MG63 (cell line): Measurements from ENCODE around the gene ERN1. TPM values are rescaled to one million over a fixed set of nuclear protein-coding genes. Genes with fewer than 3 reads are reported as not detected.
A peak's percentile ranks its signal among the peaks of the same experiment; 100 is the strongest.
"Not testable (repeated sequence)": the region's sequence is repeated elsewhere in the genome, so short reads cannot be mapped to it uniquely, and the experiment has no call there.

Experiments
- DNase-seq: peaks from one replicate; pipeline ENCODE4 v3.0.0-alpha.2; 2020
- H3K27me3 ChIP-seq: fragments of 250-450 bp; sonication (Bioruptor Pico); 2 replicates; pipeline ENCODE4 v1.5.1; 2020; ENCODE audit warnings: mild to moderate bottlenecking, moderate library complexity
- H3K36me3 ChIP-seq: fragments of 250-450 bp; sonication (Bioruptor Pico); 2 replicates; pipeline ENCODE4 v1.5.1; 2020; ENCODE audit warnings: mild to moderate bottlenecking, moderate library complexity
- H3K4me3 ChIP-seq: fragments of 250-450 bp; sonication (Bioruptor Pico); 2 replicates; pipeline ENCODE4 v1.5.1; 2020; ENCODE audit warnings: mild to moderate bottlenecking, moderate library complexity
- H3K9me3 ChIP-seq: fragments of 250-450 bp; sonication (Bioruptor Pico); 2 replicates; pipeline ENCODE4 v1.5.1; 2020; ENCODE audit warnings: mild to moderate bottlenecking, moderate library complexity
- total RNA-seq: library from RNA; depleted of rRNA; stranded (reverse); fragments of >200 nt; shearing (Covaris generic); gene quantifications from 2 replicates; pipeline ENCODE4 v1.2.3, GENCODE V29; 2014; ENCODE audit warnings: low replicate concordance

Gene ERN1
- total RNA-seq, 1 experiment from 2014 or later, result 3.0 TPM

DNA sequence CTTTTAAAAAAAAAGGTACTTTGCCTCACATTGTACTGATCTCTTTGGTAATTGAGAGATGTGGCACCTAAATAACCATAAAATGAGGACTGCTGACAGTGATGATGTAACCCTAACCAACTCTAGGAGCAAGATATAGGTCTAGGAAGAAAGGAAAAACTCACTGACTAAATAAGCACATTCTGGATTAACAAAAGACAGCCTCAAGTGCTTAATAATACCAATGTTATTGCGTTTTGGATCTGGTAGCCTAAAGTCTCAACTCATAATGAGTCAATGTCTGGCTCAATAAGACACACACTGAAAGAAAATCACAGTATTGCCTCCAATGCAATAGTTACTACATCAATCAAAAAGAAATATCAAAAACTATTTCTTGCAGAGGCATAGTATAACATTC, 3.0 kb downstream of the ERN1 start:
- Histone ChIP-seq H3K4me3 (no peak overlapping the region), H3K9me3 (no peaks in the 10 kb centered on the region), H3K27me3 (no peaks in the 10 kb centered on the region), H3K36me3 (no peaks in the 10 kb centered on the region)
- no peak for DNase-seq

DNA sequence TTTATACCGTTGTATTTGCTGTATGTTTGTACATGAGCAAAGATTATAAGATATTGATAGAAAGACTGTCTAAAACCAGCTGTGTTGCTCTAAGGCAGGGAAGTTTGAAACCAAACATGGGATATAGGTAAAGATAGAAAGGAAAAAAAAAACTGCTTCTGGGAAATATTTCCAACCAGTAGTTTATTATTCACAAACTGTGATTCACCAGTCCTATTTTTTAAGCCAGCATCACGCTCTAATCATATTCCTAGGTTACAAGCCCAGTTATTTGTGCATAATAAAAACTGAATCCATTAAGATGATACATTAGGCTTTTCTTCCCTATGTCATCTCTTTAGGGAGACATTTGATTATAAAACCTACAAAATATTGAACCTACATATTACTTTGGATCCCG, 4.0 kb downstream of the ERN1 start:
- Histone ChIP-seq H3K36me3 (no peaks in the 10 kb centered on the region), H3K9me3 (no peaks in the 10 kb centered on the region), H3K4me3 (no peak overlapping the region), H3K27me3 (no peaks in the 10 kb centered on the region)
- no peak for DNase-seq

DNA sequence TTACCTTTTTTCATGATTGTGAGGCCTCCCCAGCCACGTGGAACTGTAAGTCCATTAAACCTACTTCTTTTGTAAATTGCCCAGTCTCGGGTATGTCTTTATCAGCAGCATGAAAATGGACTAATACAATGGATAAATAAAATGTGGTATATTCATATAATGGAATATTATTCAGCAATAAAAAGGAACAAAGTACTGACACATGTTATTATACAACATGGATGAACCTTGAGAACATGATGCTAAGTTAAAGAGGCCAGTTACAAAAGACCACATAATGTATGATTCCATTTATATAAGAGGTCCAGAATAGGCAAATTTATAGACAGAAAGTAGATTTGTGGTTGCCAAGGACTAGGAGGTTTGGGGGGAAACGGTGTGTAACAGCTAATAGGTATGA, 5.3 kb downstream of the ERN1 start:
- H3K4me3 ChIP-seq, result no peak overlapping the region
- no peaks in the 10 kb centered on the region for H3K36me3 ChIP-seq
- H3K9me3 ChIP-seq, result no peaks in the 10 kb centered on the region
- DNase-seq, result no peak
- no peaks in the 10 kb centered on the region for H3K27me3 ChIP-seq

DNA sequence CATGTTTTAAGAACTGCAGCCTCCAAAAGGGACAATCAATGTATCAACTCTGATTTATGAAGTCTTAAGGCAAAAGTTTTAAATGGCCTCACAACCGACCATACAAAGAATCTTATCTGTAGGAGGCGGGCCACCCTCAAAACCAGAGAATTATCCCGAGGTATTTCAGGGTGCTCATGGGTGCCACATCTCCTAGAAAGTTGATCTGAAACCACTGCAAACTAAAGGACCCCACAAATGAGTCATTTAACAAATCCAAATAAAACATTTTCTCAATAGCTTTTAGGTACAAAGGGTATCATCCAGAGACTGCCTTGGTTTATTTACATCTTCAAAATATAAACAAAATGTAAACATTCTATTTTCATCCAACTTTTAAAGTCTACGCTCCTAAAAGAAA, 6.8 kb downstream of the ERN1 start:
- DNase-seq, result no peak
- Histone ChIP-seq H3K4me3 (no peak overlapping the region), H3K36me3 (no peaks in the 10 kb centered on the region), H3K9me3 (no peaks in the 10 kb centered on the region), H3K27me3 (no peaks in the 10 kb centered on the region)

DNA sequence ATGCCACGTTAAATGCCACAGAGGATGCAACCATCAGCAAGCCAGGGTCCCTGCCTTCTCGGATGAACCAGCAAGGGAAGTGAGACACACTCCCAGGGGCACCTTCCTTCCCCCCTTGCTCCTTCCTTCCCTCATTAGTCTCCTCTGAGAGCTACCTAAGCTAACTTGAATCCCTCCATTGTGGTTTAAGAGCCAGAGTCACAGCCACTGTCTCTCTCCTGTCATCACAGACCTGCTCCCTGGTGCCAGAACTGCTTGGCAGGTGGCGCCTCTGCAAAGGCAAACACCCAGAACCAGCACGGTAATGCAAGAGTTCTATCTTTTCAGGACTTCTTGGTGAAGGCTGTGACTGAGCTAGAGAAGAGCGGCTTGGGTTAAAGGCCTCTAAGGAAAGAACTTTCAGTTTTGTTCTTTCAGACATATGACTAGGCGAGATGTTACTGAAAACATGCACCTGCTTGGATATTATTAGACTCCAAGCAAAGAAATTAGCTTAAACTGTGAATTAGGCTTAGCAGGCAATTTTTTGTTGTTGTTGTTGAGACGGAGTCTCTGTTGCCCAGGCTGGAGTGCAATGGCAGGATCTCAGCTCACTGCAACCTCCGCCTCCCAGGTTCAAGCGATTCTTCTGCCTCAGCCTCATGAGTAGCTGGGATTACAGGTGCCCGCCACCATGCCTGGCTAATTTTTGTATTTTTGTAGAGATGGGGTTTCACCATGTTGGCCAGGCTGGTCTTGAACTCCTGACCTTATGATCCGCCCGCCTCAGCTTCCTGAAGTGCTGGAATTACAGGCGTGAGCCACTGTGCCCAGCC, 8.8 kb downstream of the ERN1 start:
- not testable (repeated sequence) for H3K27me3 ChIP-seq, DNase-seq

DNA sequence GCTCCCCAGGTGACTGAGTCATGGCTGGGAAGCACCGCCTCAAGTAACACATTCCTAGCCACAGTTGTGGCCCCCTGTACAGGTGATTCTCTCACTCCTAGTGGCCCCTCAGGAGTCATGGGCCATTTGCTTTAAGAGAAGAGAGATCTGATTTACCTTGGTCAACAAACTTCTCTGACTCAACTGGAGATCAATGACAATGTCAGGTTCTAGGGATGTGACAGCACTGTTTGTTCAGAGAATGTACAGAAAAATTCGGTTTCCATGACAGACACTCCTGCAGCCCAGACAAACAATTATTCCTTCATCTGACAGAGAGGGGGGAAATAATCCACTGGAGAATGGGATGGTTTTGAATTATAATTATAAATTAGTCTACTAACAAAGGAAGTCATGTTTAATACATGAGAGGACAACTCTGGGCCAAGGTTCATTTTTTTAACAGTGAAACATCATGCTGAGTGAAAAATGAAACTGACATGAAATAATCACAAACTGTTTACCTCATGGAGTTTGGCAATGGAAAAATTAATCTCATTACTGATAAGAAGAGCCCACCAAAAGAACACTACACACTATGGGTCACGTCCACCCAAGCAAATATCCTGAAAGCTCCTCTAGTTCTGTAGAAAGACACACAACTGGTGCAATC, 9.7 kb downstream of the ERN1 start:
- no peaks in the 10 kb centered on the region for H3K36me3 ChIP-seq
- H3K27me3 ChIP-seq, result no peaks in the 10 kb centered on the region
- no peak for DNase-seq
- no peaks in the 10 kb centered on the region for H3K9me3 ChIP-seq
- H3K4me3 ChIP-seq, result no peak overlapping the region

More for the DNA sequence above, 8.8 kb downstream of the ERN1 start:
- H3K9me3 ChIP-seq, H3K36me3 ChIP-seq, H3K4me3 ChIP-seq: not testable (repeated sequence)

DNA sequence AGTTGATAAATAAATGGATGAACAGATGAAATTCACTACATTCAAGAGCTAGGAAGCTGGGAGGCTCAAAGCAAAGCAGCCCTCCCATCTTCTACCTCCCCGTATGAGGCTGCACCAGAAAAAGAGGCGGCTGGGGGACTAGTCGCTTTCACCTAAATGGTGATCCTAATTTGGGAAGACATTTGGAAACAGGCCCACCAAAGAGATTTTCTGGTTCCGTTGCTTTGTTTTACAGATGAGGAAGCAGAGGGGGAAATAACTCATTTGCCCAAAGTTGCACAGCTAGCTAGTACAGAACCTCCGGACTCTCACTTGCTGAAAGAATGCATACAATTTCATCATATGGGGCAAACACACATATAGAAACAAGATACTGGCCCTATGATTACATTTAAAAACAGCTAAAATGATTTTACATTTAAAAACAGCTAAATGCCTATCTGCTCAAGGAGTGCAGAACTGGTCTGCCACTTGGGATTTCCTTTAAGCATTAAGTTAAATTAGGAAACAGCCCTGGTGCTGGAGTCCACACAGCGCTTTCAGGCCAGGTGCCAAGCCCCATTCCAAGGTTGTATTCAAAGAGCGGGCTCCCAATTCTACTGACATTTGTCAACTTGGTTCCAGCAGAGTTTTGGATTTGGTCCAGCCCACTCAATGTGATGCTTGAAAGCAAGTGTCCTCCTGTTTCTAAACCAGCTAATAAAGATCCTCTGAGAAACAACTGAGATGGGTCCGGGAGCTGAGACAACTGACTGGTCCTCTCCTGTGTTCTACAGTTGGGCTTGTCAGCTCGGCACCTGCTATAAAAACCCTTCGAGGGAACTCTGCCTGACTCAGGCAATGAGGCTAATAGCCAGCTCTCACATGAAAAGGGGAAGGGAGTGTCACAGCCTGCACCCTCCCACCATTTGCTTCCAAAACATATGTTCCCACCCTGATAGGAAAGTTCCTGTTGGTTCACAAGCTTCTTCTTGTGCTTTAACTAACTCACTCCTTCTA, 11.7 kb downstream of the ERN1 start:
- Histone ChIP-seq H3K27me3 (no peaks in the 10 kb centered on the region), H3K36me3 (no peaks in the 10 kb centered on the region), H3K4me3 (no peak overlapping the region), H3K9me3 (no peaks in the 10 kb centered on the region; the same call in 1 of the 2 replicates)
- DNase-seq, result no peak

DNA sequence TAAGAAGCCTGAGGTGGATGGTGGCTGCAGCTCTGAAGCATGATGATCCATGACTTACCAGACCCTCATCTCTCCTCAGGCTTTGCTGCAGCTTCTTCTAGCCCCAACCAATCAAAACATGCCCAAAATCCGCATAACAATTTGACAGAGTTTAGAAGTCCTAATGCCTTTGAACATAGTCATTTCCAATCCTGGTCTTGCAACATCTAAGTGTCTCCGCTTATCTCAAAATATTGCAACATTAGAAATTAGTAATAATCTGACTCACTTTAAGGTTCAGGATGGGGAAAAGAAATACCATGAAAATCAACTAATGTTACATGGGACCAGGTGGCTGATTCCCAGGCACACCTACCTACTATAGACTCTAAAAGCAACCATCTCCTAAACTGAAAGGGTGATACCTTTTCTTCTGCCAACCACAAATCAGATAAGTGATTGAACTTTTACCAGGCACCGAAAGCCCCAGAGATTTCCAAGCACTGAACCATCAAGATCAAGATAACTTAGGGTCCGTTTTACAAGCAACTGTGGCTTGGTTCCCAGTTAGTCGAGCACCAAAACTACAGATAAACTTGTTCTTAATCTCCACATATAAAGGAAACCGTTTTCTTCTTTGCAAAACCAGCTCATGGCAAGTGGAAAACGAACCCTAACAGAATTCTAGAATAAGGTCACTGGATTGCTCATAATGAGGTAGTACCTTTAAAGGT, 14.0 kb downstream of the ERN1 start:
- Histone ChIP-seq H3K4me3 (no peak overlapping the region), H3K36me3 (no peaks in the 10 kb centered on the region; the same call in 1 of the 2 replicates), H3K27me3 (no peaks in the 10 kb centered on the region), H3K9me3 (no peaks in the 10 kb centered on the region; the same call in 1 of the 2 replicates)
- DNase-seq, result no peak

DNA sequence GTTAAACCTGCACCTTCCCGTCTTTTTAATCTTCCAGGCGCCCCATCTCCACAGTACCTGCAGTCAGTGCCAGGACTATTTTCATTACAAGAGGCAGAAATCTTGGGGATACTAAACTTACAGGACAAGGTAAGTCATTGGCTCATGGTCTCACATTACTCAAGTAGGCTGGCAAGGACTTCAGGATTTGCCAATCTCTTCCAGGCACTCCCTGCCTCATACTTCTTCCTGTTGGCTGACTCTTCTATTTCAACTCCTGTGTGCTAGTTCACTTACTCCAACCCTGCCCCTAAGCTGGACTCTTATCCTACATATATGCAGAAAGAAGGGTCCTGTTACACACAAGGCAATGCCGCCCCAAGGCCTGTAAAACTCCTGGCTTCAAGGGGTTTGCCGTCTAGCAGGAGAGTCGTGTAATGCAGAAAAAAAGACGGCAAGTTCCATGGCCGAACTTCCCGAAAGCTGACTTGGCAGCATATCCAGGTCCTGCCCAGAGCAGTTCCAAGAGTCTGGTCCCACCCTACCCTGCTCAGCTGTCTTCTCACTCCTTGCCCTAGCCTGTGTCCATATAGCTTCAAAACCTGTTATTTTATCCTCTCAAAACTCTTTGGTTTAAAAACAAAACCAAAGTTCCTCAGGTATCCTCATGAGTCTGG, 14.8 kb downstream of the ERN1 start:
- DNase-seq, result peak; percentile 43
- Histone ChIP-seq H3K4me3 (no peak overlapping the region), H3K27me3 (no peaks in the 10 kb centered on the region), H3K36me3 (no peaks in the 10 kb centered on the region; the same call in 1 of the 2 replicates), H3K9me3 (no peaks in the 10 kb centered on the region; the same call in 1 of the 2 replicates)

DNA sequence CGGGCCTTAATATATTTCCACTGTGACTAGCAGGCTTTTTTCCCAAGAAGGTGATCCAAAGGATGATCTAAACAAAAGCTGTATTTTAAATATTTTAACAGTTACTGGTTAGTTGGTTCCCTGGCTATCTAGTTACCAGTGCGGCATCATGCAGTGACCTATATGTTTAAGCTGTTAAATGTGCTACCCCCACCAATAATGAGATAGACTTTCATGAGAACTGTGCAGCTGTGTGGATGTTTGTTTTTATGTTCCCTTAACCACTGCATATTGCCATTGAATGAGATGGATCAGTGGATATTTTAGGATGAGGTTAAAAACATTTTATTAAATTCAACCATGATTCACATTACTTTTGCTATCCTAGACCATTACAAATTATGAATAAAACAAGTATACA, 16.9 kb downstream of the ERN1 start:
- no peak for DNase-seq
- no peaks in the 10 kb centered on the region; the same call in 1 of the 2 replicates for H3K9me3 ChIP-seq
- no peaks in the 10 kb centered on the region for H3K27me3 ChIP-seq
- H3K4me3 ChIP-seq, result no peak overlapping the region
- H3K36me3 ChIP-seq, result no peaks in the 10 kb centered on the region; the same call in 1 of the 2 replicates

DNA sequence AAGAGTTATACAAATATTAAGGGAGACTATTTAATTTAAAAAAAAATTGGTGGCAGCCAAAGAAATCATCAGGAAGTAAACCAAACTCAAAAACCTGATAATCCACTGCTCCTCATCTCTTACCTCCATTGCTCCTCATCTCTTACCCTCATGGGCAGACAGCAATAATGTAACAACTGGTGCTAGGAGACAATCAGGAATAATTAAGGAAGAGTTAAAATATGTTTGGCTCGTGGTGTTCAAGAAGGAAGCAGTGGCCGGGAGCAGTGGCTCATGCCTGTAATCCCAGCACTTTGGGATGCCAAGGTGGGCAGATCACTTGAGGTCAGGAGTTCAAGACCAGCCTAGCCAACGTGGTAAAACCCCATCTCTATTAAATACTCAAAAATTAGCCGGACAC, 18.1 kb downstream of the ERN1 start:
- no peaks in the 10 kb centered on the region; the same call in 1 of the 2 replicates for H3K9me3 ChIP-seq
- no peaks in the 10 kb centered on the region for H3K27me3 ChIP-seq
- H3K36me3 ChIP-seq, result no peaks in the 10 kb centered on the region; the same call in 1 of the 2 replicates
- H3K4me3 ChIP-seq, result no peak overlapping the region
- DNase-seq, result no peak

DNA sequence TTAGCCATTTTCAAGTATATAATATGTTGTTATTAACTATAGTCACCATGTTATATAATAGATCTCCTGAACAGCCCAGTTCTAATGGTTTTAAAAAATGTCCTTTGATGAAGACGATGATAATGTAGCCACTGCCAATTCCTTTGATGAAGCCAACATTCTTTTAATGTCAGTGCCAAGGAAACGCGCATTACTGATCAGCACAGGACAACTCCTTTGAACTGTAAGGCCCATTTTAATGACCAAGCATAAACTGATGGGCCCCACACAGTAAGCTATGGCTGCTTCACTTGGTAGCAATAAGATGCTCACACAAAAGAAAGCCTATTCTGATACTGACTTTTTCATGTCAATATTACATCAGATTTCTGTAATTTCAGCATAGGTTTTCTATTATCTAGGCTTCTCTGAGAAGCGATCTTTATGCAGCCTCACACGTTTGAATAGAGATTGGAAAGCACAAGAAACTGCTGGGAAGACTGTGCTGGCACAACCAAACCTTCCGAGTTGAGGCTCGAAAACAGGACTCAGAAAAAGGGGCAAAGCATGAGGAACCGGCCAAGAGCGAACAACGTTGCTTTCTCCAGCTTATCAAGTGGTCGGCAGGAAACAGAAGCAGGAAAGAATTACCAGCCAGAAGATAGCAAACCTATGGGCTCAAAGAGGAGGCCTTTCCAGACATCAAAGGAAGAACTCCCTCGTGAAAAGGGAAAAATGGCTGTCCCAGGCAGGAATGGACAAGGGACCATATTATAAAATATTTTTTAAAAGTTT, 19.4 kb downstream of the ERN1 start:
- Histone ChIP-seq H3K36me3 (no peaks in the 10 kb centered on the region; the same call in 1 of the 2 replicates), H3K4me3 (no peak overlapping the region), H3K9me3 (no peaks in the 10 kb centered on the region; the same call in 1 of the 2 replicates), H3K27me3 (no peaks in the 10 kb centered on the region)
- DNase-seq, result no peak

DNA sequence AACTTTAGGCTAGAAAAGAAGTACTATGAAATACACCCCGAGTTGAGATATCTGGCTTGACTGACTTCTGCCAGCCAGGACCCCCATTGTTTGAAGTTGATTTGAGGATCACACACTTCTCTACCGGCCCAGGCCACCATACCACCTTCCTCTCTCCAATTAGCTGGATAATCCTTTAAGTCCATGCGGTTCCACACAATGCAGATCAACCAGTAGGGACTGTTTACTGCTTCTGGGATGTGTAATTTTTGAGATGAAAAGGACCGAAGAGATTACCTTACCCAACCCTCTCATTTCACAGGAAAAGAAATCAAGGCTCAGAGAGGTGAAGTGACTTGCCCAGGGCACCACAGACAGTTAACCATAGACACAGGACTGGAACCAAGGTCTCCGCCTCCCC, 20.5 kb downstream of the ERN1 start:
- H3K9me3 ChIP-seq, result no peaks in the 10 kb centered on the region; the same call in 1 of the 2 replicates
- H3K36me3 ChIP-seq, result no peaks in the 10 kb centered on the region; the same call in 1 of the 2 replicates
- DNase-seq, result no peak
- H3K4me3 ChIP-seq, result no peak overlapping the region
- no peaks in the 10 kb centered on the region for H3K27me3 ChIP-seq

DNA sequence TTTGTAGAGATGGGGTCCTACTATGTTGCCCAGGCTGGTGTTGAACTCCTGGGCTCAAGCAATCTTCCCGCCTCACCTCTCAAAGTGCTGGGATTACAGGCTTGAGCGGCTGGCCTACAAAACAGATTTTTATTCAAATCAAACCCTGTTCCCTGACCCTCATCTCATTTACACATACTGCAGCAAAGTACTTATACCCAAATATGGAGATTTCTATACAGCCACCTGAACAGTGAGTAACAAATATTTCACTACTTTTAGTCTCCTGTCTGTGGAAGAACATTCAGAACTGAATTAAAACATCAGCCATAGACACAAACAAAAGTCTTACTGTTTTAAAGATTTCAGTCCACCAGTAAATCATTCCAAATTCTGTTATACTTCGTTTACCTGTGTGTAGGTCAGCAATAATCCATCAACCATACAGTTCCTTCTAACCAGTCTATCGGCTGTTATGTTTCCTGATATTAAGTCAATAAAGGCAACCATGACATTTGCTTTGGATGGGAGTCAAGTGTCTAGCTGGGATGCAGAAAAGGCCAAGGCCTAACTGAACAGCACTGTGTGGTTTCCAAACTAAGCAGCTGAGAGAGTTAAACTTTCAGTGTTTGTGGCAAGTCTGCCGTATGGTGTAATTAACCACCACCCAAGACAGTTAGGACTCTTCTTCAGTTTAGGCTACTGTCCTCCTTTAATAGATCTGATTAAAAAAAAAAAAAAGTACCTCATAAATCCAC, 22.3 kb downstream of the ERN1 start:
- no peak for DNase-seq
- H3K27me3 ChIP-seq, result no peaks in the 10 kb centered on the region
- no peak overlapping the region for H3K4me3 ChIP-seq
- no peaks in the 10 kb centered on the region; the same call in 1 of the 2 replicates for H3K36me3 ChIP-seq
- H3K9me3 ChIP-seq, result no peaks in the 10 kb centered on the region
